Measurements from ENCODE around the gene AGAP1. TPM values are rescaled to one million over a fixed set of nuclear protein-coding genes. Genes with fewer than 3 reads are reported as not detected.

Gene AGAP1
- total RNA-seq, 1 donor from 2014 or later: 3.8 TPM

DNA sequence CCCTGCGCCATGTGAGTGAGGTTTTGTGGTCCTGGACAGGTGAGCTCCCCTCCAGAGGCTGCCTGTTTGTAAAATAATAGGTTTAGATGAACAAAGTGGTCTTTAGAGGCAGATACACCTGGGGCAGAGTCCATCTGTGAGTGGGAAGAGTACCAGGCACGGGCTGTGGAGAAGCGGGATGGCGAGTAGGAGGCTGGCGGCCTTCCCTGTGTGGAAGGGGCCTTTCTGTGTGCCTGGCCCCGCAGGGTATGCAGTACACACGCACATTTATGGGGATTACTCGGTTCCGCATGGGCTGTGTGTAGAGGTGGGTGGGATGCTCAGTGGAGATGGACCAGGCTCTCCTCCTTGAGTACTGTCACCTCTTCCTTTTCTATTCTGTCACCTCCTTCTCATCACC is 64.1 kb downstream of the AGAP1 start:
- intact Hi-C loops (cut with micrococcal nuclease): no loop called here
- no peak overlapping the region for H3K4me3 Mint-ChIP-seq
- no peak overlapping the region for H3K27ac Mint-ChIP-seq
- no peaks in the 10 kb centered on the region for H3K4me1 Mint-ChIP-seq
- H3K36me3 Mint-ChIP-seq (ENCODE audit: low read depth): no peaks in the 10 kb centered on the region
- no peaks in the 10 kb centered on the region for H3K9me3 Mint-ChIP-seq
- H3K27me3 Mint-ChIP-seq: peaks cover 4% of the 10 kb centered on the region
- DNase-seq: no peak

DNA sequence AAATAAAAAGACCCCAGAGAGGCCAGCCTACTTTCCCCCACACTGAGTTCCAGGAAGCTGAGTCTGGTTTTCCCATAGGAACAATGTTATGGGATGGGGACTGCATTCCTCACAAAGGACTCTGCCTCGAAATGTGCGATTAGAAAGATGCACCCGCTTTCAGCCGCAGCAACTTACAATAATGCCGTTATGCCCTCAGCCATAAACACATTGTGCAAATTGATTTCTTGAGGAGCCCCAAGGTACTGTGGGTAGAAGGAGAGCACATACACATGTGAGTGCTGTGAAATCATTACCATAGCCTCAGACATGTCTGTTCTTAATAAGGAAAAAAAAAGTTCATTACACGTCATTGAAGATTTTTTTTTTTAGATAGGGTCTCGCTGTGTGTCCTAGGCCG is 64.7 kb downstream of the AGAP1 start:
- H3K9me3 Mint-ChIP-seq: no peaks in the 10 kb centered on the region
- peaks cover 6% of the 10 kb centered on the region for H3K27me3 Mint-ChIP-seq
- H3K4me3 Mint-ChIP-seq: no peak overlapping the region
- H3K4me1 Mint-ChIP-seq: no peaks in the 10 kb centered on the region
- no peaks in the 10 kb centered on the region for H3K36me3 Mint-ChIP-seq (ENCODE audit: low read depth)
- DNase-seq: no peak
- intact Hi-C loops (cut with micrococcal nuclease): no loop called here
- no peak overlapping the region for H3K27ac Mint-ChIP-seq

GRCh38 chr2:235560345-235560744 is 66.5 kb downstream of the AGAP1 start:
- DNase-seq: no peak
- Mint-ChIP-seq H3K9me3 (no peaks in the 10 kb centered on the region), H3K27ac (no peak overlapping the region), H3K27me3 (peaks cover 5% of the 10 kb centered on the region), H3K36me3 (ENCODE audit: low read depth) (no peaks in the 10 kb centered on the region), H3K4me1 (no peaks in the 10 kb centered on the region), H3K4me3 (no peak overlapping the region)
- intact Hi-C loops (cut with micrococcal nuclease): no loop called here

DNA sequence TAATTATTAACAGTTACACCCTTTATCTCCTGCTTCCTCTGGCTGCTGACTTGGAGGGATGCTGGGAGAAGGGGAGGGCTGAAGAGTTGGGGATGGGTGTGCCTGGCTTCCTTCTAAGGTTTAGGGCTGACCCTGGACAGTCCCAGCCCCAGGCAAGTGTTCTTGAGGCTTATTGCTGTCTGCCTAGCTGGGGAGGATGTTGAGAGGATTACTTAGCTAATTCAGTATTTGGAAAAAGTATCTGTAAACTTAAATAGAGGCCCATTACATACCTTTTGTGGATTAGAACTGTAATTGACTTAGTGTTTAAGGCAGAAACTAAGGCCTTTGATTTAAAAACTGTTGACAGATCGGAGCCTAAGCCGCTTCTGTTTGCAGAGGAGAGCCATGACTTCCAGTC is 67.6 kb downstream of the AGAP1 start:
- no peak for DNase-seq
- intact Hi-C loops (cut with micrococcal nuclease): no loop called here
- Mint-ChIP-seq H3K4me1 (peaks cover 1% of the 10 kb centered on the region), H3K9me3 (no peaks in the 10 kb centered on the region), H3K4me3 (no peak overlapping the region), H3K27me3 (peaks cover 5% of the 10 kb centered on the region), H3K27ac (no peak overlapping the region), H3K36me3 (ENCODE audit: low read depth) (no peaks in the 10 kb centered on the region)

DNA sequence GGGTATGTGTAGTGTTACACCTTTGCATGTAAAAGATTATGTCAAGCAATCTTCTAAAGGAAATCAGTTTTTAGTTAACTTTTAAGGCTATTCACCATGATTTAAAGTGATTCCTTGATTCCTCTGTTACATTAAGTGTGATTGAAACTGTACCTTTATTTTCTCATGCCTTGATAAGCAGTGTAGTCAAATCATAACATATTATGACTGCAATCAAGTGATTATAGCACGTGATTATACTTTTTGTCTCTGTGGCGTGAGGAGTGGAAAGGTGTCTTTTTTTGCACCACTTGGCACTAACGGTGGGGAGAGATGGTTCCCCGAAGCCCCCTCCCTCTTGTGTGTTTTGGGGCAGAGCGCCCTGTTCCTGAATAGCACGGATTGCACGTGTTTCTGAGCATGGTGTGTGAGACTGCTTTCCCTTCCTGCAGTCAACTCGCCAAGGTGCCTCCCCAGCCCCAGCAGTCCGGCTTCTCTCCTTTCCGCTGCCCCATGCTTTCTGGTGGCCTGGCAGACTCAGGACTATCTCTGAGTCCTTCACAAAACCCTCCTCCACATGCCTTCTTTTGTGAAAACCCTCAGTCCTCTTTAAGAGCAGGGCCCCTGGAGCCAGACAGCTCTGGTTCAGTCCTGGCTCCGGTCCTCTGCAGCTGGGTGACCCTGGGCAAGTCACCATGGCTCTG is 68.4 kb downstream of the AGAP1 start:
- no peak for DNase-seq
- Mint-ChIP-seq H3K27ac (no peak overlapping the region), H3K9me3 (no peaks in the 10 kb centered on the region), H3K4me3 (no peak overlapping the region), H3K27me3 (peaks cover 5% of the 10 kb centered on the region), H3K36me3 (ENCODE audit: low read depth) (no peaks in the 10 kb centered on the region), H3K4me1 (peaks cover 2% of the 10 kb centered on the region)
- intact Hi-C loops (cut with micrococcal nuclease): no loop called here

- no peak for DNase-seq
- peaks cover 2% of the 10 kb centered on the region for H3K4me1 Mint-ChIP-seq
- no peak overlapping the region for H3K27ac Mint-ChIP-seq
- H3K36me3 Mint-ChIP-seq (ENCODE audit: low read depth): no peaks in the 10 kb centered on the region
- intact Hi-C loops (cut with micrococcal nuclease): no loop called here
- H3K4me3 Mint-ChIP-seq: no peak overlapping the region
- no peaks in the 10 kb centered on the region for H3K9me3 Mint-ChIP-seq
- peaks cover 5% of the 10 kb centered on the region for H3K27me3 Mint-ChIP-seq
Observed at GRCh38 chr2:235563056-235563910, 69.4 kb downstream of the AGAP1 start.

DNA sequence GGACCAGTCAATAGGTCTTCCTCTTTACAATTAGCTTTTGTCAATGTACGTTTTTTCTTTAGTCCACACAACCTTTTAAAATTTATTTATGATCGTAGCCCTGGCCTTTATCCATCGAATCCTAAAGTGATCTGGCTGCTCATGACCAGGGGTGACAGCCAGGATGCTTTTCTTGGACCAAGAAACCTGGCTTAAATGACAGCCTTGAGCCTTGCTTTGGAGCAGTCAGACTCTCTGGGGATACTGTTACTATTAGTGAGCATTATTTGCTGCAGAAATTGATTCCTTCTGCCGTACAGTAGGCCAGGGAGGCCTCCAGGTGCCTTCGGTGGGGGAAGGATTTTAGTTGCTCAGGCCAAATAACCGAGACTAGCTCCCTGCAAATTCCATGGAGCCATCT is 70.2 kb downstream of the AGAP1 start:
- Mint-ChIP-seq H3K36me3 (ENCODE audit: low read depth) (no peaks in the 10 kb centered on the region), H3K27ac (no peak overlapping the region), H3K4me3 (no peak overlapping the region), H3K9me3 (no peaks in the 10 kb centered on the region), H3K27me3 (peaks cover 5% of the 10 kb centered on the region), H3K4me1 (peaks cover 2% of the 10 kb centered on the region)
- intact Hi-C loops (cut with micrococcal nuclease): no loop called here
- no peak for DNase-seq

- intact Hi-C loops (cut with micrococcal nuclease): no loop called here
- no peak overlapping the region for H3K27ac Mint-ChIP-seq
- H3K4me3 Mint-ChIP-seq: no peak overlapping the region
Observed at GRCh38 chr2:235564884-235565530, 71.2 kb downstream of the AGAP1 start.

GRCh38 chr2:235566415-235566814 is 72.6 kb downstream of the AGAP1 start:
- peaks cover 2% of the 10 kb centered on the region for H3K27me3 Mint-ChIP-seq
- H3K4me3 Mint-ChIP-seq: no peak overlapping the region
- no peak overlapping the region for H3K27ac Mint-ChIP-seq
- no peak for DNase-seq
- peaks cover 2% of the 10 kb centered on the region for H3K4me1 Mint-ChIP-seq
- H3K9me3 Mint-ChIP-seq: no peaks in the 10 kb centered on the region
- no peaks in the 10 kb centered on the region for H3K36me3 Mint-ChIP-seq (ENCODE audit: low read depth)
- intact Hi-C loops (cut with micrococcal nuclease): no loop called here

More at GRCh38 chr2:235564884-235565530, 71.2 kb downstream of the AGAP1 start:
- no peaks in the 10 kb centered on the region for H3K36me3 Mint-ChIP-seq (ENCODE audit: low read depth)
- H3K9me3 Mint-ChIP-seq: no peaks in the 10 kb centered on the region
- DNase-seq: no peak
- H3K4me1 Mint-ChIP-seq: peaks cover 2% of the 10 kb centered on the region
- H3K27me3 Mint-ChIP-seq: peaks cover 5% of the 10 kb centered on the region

DNA sequence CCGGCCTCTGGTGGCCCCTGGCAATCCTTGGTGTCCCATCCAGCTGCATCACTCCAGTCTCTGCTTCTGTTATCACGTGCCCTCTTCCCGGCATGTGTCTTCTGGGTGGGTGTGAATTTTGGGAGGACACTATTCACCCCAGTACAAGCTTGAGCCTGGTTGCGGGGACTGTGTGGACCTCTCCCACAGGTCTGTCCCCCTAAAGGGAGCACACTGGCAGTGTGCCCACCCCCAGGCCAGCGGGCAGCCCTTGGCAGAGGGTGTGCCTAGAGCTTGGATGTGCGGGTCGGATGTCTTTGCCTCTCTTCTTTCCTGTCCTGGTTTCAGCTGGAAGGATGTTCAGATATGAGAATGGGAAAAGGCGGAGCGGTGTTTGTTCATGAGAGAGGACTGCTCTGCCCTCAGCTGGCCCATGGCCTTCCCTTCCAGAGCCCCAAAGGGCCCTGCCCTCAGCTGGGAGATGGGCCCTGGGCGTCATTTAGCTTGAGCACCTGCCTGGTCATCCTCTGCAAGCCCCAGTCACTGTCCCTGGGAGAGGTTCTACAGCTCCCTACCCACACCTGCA is 73.2 kb downstream of the AGAP1 start:
- DNase-seq: no peak
- Mint-ChIP-seq H3K4me3 (no peak overlapping the region), H3K9me3 (no peaks in the 10 kb centered on the region), H3K27ac (no peak overlapping the region), H3K27me3 (peaks cover 2% of the 10 kb centered on the region), H3K36me3 (ENCODE audit: low read depth) (no peaks in the 10 kb centered on the region), H3K4me1 (peaks cover 2% of the 10 kb centered on the region)
- intact Hi-C loops (cut with micrococcal nuclease): no loop called here

GRCh38 chr2:235567842-235568241 is 74.0 kb downstream of the AGAP1 start:
- no peak for DNase-seq
- Mint-ChIP-seq H3K4me1 (peaks cover 2% of the 10 kb centered on the region), H3K27ac (no peak overlapping the region), H3K36me3 (ENCODE audit: low read depth) (no peaks in the 10 kb centered on the region), H3K9me3 (no peaks in the 10 kb centered on the region), H3K27me3 (peaks cover 2% of the 10 kb centered on the region), H3K4me3 (no peak overlapping the region)
- intact Hi-C loops (cut with micrococcal nuclease): no loop called here

DNA sequence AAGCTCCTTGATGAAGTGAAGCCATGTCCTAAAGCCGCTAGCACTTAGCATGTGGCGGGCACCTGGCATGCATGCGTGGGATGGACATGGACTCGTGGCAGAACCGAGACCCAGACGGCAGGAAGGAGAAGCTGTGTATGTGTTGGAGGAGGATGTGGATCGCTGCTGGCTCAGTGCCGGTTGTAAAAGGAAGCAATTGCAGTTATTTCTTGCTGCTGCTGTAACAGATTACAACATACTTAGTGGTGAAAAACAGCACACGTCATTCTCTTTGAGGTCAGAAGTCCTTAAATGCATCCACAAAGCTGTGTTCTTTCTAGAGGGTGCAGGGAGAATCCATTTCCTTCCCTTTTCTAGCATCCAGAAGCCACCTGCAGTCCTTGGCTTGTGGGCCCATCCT is 74.6 kb downstream of the AGAP1 start:
- intact Hi-C loops (cut with micrococcal nuclease): no loop called here

GRCh38 chr2:235569837-235570236 is 76.0 kb downstream of the AGAP1 start:
- intact Hi-C loops (cut with micrococcal nuclease): no loop called here
- Mint-ChIP-seq H3K4me3 (no peak overlapping the region), H3K4me1 (peaks cover 2% of the 10 kb centered on the region), H3K36me3 (ENCODE audit: low read depth) (no peaks in the 10 kb centered on the region), H3K27me3 (no peaks in the 10 kb centered on the region), H3K9me3 (no peaks in the 10 kb centered on the region), H3K27ac (no peak overlapping the region)
- DNase-seq: no peak

More for the DNA sequence above, 74.6 kb downstream of the AGAP1 start:
- H3K4me3 Mint-ChIP-seq: no peak overlapping the region
- peaks cover 2% of the 10 kb centered on the region for H3K4me1 Mint-ChIP-seq
- no peak overlapping the region for H3K27ac Mint-ChIP-seq
- no peaks in the 10 kb centered on the region for H3K27me3 Mint-ChIP-seq
- no peaks in the 10 kb centered on the region for H3K9me3 Mint-ChIP-seq
- DNase-seq: no peak
- no peaks in the 10 kb centered on the region for H3K36me3 Mint-ChIP-seq (ENCODE audit: low read depth)

- H3K4me3 Mint-ChIP-seq: no peak overlapping the region
- no peak for DNase-seq
Observed at GRCh38 chr2:235570256-235570655, 76.4 kb downstream of the AGAP1 start.

More at GRCh38 chr2:235570256-235570655, 76.4 kb downstream of the AGAP1 start:
- Mint-ChIP-seq H3K27ac (no peak overlapping the region), H3K9me3 (no peaks in the 10 kb centered on the region), H3K27me3 (no peaks in the 10 kb centered on the region), H3K36me3 (ENCODE audit: low read depth) (no peaks in the 10 kb centered on the region), H3K4me1 (peaks cover 2% of the 10 kb centered on the region)
- intact Hi-C loops (cut with micrococcal nuclease): no loop called here

Measured in activated CD4-positive, alpha-beta T cell treated with anti-CD3 and anti-CD28 coated beads, Interleukin-2, amount 10 ng/mL, durations not matched to agents 24 days and 14 days (primary cell).